Activated naive CD8-positive, alpha-beta T cell (primary cell): ENCODE measurements around the gene BDH1.

Experiments used
- H3K27ac Mint-ChIP-seq: one replicate; pipeline ENCODE4 v1.8.0; 2021; ENCODE audit warnings: mixed read lengths
- H3K27me3 Mint-ChIP-seq: one replicate; pipeline ENCODE4 v1.8.0; 2021; ENCODE audit warnings: mixed read lengths
- H3K36me3 Mint-ChIP-seq: one replicate; pipeline ENCODE4 v1.8.0; 2021; ENCODE audit warnings: mixed read lengths
- H3K4me1 Mint-ChIP-seq: one replicate; pipeline ENCODE4 v1.8.0; 2021; ENCODE audit warnings: low read depth, mixed read lengths
- H3K4me3 Mint-ChIP-seq: one replicate; pipeline ENCODE4 v1.8.0; 2021; ENCODE audit warnings: mild to moderate bottlenecking, mixed read lengths
- H3K9me3 Mint-ChIP-seq: one replicate; pipeline ENCODE4 v1.8.0; 2021; ENCODE audit warnings: low read depth, mixed read lengths

Gene BDH1

GRCh38 chr3:197465197-197465995 is 90.4 kb downstream of the BDH1 start:
- H3K4me3 Mint-ChIP-seq, result no peak overlapping the region
- no peaks in the 10 kb centered on the region for H3K36me3 Mint-ChIP-seq
- no peak overlapping the region for H3K27ac Mint-ChIP-seq
- H3K27me3 Mint-ChIP-seq, result peaks cover 8% of the 10 kb centered on the region
- H3K9me3 Mint-ChIP-seq, result no peaks in the 10 kb centered on the region
- H3K4me1 Mint-ChIP-seq, result peaks cover 27% of the 10 kb centered on the region

DNA sequence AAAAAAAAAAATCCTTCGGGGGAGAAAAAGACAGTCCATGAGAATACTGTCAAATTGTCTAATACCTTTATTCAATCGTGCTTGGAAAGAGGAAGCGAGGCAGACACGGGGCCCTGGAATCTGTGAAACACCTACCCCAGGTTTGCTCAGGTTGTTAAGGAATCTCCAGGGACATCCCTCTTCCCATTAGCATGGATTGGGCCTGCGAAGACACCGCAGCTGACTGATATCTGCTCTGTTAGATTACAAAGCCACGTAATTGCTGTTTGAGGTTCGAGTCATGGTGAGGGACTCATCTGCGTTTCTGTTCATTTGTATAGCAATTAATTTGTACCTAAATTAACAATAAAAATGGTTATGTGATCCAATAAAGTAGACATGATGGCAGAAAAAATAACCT is 91.0 kb downstream of the BDH1 start:
- Mint-ChIP-seq H3K4me3 (no peak overlapping the region), H3K4me1 (peaks cover 27% of the 10 kb centered on the region), H3K36me3 (no peaks in the 10 kb centered on the region), H3K27me3 (peaks cover 8% of the 10 kb centered on the region), H3K9me3 (no peaks in the 10 kb centered on the region), H3K27ac (no peak overlapping the region)

DNA sequence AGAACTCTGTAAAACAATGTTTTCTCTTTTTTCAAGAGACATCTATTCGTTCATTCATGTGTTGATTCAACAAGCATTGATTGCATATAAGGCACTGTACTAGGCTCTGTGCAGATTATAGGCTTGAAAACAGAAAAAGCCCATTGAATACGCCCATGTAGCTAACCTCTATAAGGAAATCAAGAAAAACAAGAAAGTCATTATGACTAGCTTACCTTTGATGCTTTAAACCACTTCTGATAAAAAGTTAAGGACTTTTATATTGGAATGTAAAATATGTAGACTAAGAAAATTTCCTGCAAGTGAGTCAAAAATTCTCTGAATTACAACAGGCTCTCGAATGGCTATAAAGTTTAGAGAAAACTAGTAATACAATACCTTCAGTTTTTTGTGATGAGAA is 92.5 kb downstream of the BDH1 start:
- Mint-ChIP-seq H3K27ac (peak overlapping the region; percentile 64), H3K36me3 (no peaks in the 10 kb centered on the region), H3K27me3 (peaks cover 4% of the 10 kb centered on the region), H3K4me1 (peaks cover 28% of the 10 kb centered on the region), H3K9me3 (no peaks in the 10 kb centered on the region), H3K4me3 (no peak overlapping the region)

GRCh38 chr3:197462808-197463207 is 93.0 kb downstream of the BDH1 start:
- Mint-ChIP-seq H3K27ac (no peak overlapping the region), H3K9me3 (no peaks in the 10 kb centered on the region), H3K27me3 (peaks cover 4% of the 10 kb centered on the region), H3K4me1 (peaks cover 30% of the 10 kb centered on the region), H3K4me3 (no peak overlapping the region), H3K36me3 (no peaks in the 10 kb centered on the region)

DNA sequence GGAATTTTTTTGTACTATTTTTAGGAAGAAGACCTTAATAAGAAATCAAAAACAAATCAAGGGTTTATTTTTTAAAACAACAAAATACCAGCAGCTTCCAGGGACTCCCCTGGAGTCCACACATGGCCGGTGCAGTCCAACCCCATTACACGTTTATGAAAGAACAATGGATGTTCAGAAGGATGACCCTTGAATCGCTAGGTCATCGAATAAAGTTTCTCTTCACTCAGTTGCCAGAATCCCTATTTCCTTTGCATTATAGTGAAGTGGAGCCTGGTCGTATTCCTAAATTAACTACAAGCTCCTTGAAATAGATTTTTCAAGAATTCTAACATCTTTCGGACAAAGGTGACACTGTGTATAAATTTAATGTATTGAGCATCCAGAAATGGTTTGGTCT is 95.1 kb downstream of the BDH1 start:
- peaks cover 28% of the 10 kb centered on the region for H3K4me1 Mint-ChIP-seq
- H3K27ac Mint-ChIP-seq, result no peak overlapping the region
- no peaks in the 10 kb centered on the region for H3K27me3 Mint-ChIP-seq
- no peak overlapping the region for H3K4me3 Mint-ChIP-seq
- H3K9me3 Mint-ChIP-seq, result no peaks in the 10 kb centered on the region
- H3K36me3 Mint-ChIP-seq, result no peaks in the 10 kb centered on the region

DNA sequence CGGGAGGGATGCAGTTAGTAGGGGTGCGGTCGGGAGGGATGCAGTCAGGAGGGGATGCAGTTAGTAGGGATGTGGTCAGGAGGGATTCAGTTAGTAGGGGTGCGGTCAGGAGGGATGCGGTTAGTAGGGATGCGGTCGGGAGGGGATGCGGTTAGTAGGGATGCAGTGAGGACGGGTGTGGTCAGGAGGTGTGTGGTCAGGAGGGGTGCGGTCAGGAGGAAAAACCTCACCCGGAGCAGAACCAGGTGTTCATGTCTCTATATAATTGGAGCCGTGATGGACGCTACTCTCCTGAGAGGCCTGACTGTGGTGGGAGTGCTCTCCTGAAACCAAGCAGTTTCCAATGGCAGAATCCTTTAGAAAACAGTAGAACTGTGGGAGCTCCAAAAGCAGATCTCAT is 95.8 kb downstream of the BDH1 start:
- Mint-ChIP-seq H3K9me3 (no peaks in the 10 kb centered on the region), H3K27me3 (no peaks in the 10 kb centered on the region), H3K4me3 (no peak overlapping the region), H3K4me1 (peaks cover 31% of the 10 kb centered on the region), H3K36me3 (no peaks in the 10 kb centered on the region), H3K27ac (no peak overlapping the region)
